K562 (cell line): Measurements from ENCODE around the gene JSRP1. TPM values are rescaled to one million over a fixed set of nuclear protein-coding genes. Genes with fewer than 3 reads are reported as not detected.

Source experiments
- ATF3 ChIP-seq, 2 experiments: fragments of 450-650 bp in 1 of 2; sonication (generic) in 1 of 2; formaldehyde crosslinking in 1 of 2; IDR thresholded peaks in 1 of 2; conservative IDR thresholded peaks in 1 of 2; 2 replicates each; pipeline versions ENCODE4 v1.6.1 to v1.8.1; 2016 to 2023; ENCODE audit warnings: mild to moderate bottlenecking in 2 of 2, moderate library complexity in 2 of 2, inconsistent platforms in 1 of 2, missing genetic modification reagents in 1 of 2
- CTBP1 ChIP-seq: fragments of 450-650 bp; IDR thresholded peaks from 2 replicates; pipeline ENCODE4 v1.6.1; 2016; ENCODE audit warnings: borderline replicate concordance
- DNMT1 ChIP-seq: fragments of 450-650 bp; IDR thresholded peaks from 2 replicates; pipeline ENCODE4 v1.6.1; 2016; ENCODE audit warnings: antibody characterized with exemption, mild to moderate bottlenecking
- ESRRA ChIP-seq: fragments of 450-650 bp; IDR thresholded peaks from 2 replicates; pipeline ENCODE4 v1.6.1; 2014; ENCODE audit warnings: low read depth, mild to moderate bottlenecking, moderate library complexity, borderline replicate concordance
- FIP1L1 ChIP-seq: fragments of 200-400 bp; formaldehyde crosslinking; IDR thresholded peaks from 2 replicates; pipeline ENCODE4 v1.6.1; 2018; ENCODE audit warnings: mild to moderate bottlenecking, low read depth, low read length; ENCODE audit not compliant: poor library complexity, severe bottlenecking
- GABPB2 ChIP-seq: fragments of 250-450 bp; sonication (Bioruptor Pico); conservative IDR thresholded peaks from 2 replicates; pipeline ENCODE4 v1.5.1; 2021; ENCODE audit warnings: mild to moderate bottlenecking
- HSF4 ChIP-seq: fragments of 250-450 bp; sonication (Bioruptor Pico); IDR thresholded peaks from 2 replicates; pipeline ENCODE4 v2.1.2; 2022; ENCODE audit warnings: mild to moderate bottlenecking, moderate library complexity, borderline replicate concordance
- JUNB ChIP-seq: fragments of 450-650 bp; formaldehyde crosslinking; conservative IDR thresholded peaks from 2 replicates; pipeline ENCODE4 v1.4.0; 2020; ENCODE audit warnings: mild to moderate bottlenecking
- MTA3 ChIP-seq: fragments of 450-650 bp; formaldehyde crosslinking; IDR thresholded peaks from 2 replicates; pipeline ENCODE4 v1.6.1; 2017; ENCODE audit warnings: mild to moderate bottlenecking, borderline replicate concordance
- NONO ChIP-seq, 2 experiments: fragments of 200-400 bp in 1 of 2; fragments of 450-650 bp in 1 of 2; formaldehyde crosslinking in 1 of 2; IDR thresholded peaks; 2 replicates each; pipeline ENCODE4 v1.6.1; 2017; ENCODE audit warnings: low read depth in 2 of 2, mild to moderate bottlenecking in 2 of 2, moderate library complexity in 2 of 2, low read length in 1 of 2
- POLR2G ChIP-seq: fragments of 200-400 bp; formaldehyde crosslinking; IDR thresholded peaks from 2 replicates; pipeline ENCODE4 v1.6.1; 2017; ENCODE audit warnings: low read depth, mild to moderate bottlenecking, antibody characterized with exemption, low read length, moderate library complexity
- RBFOX2 ChIP-seq: fragments of 200-400 bp; formaldehyde crosslinking; IDR thresholded peaks from 2 replicates; pipeline ENCODE4 v1.6.1; 2017; ENCODE audit warnings: low read depth, mild to moderate bottlenecking, low read length, moderate library complexity
- SAFB2 ChIP-seq: fragments of 200-400 bp; formaldehyde crosslinking; IDR thresholded peaks from 2 replicates; pipeline ENCODE4 v1.6.1; 2018; ENCODE audit warnings: borderline replicate concordance, low read length, low read depth, moderate library complexity; ENCODE audit not compliant: severe bottlenecking
- TAF1 ChIP-seq: IDR thresholded peaks from 2 replicates; pipeline ENCODE4 v1.6.1; 2011; ENCODE audit warnings: mild to moderate bottlenecking, low read length, moderate library complexity; ENCODE audit not compliant: insufficient read depth, control insufficient read depth, severe bottlenecking; ENCODE audit errors: extremely low read depth
- THAP7 ChIP-seq: fragments of 250-450 bp; sonication (Bioruptor Pico); IDR thresholded peaks from 2 replicates; pipeline ENCODE4 v1.5.0; 2021
- TOE1 ChIP-seq, 2 experiments: fragments of 450-650 bp in 1 of 2; sonication (generic) in 1 of 2; formaldehyde crosslinking in 1 of 2; IDR thresholded peaks; 2 replicates each; pipeline versions ENCODE4 v1.7.1 to v1.8.0; 2016 to 2022; ENCODE audit warnings: borderline replicate concordance in 2 of 2, mild to moderate bottlenecking in 2 of 2, antibody characterized with exemption in 1 of 2, inconsistent platforms in 1 of 2, low read depth in 1 of 2, missing genetic modification reagents in 1 of 2, moderate library complexity in 1 of 2
- ZKSCAN3 ChIP-seq: fragments of 250-450 bp; sonication (Bioruptor Pico); IDR thresholded peaks from 2 replicates; pipeline ENCODE4 v1.4.0; 2020
- ZMIZ1 ChIP-seq, 2 experiments: fragments of 150-350 bp in 1 of 2; IDR thresholded peaks; 2 replicates each; pipeline ENCODE4 v1.6.1; 2012 to 2016; ENCODE audit warnings: low read depth in 2 of 2, low read length in 2 of 2, mild to moderate bottlenecking in 1 of 2, moderate library complexity in 1 of 2
- ZNF589 ChIP-seq: fragments of 200-800 bp; sonication (Bioruptor generic); IDR thresholded peaks from 2 replicates; pipeline ENCODE4 v1.6.1; 2016; ENCODE audit warnings: low read depth, missing genetic modification characterization, missing compliant biosample characterization
- polyA plus RNA-seq, 8 experiments: library from polyadenylated mRNA; depleted of rRNA in 4 of 8; stranded (reverse) in 5 of 8; unstranded in 3 of 8; fragments of >200 nt; fragmentation: Nextera tagmentation in 2 of 8; fragmentation: Illumina TruSeq in 1 of 8; extraction: Ambion mirVana in 2 of 8; extraction: Trizol in 1 of 8; gene quantifications; 2 replicates each; pipeline versions ENCODE4 v1.2.1 to v1.2.3, GENCODE V29; 2011 to 2014; ENCODE audit warnings: inconsistent platforms in 1 of 8, missing spikeins in 1 of 8
- total RNA-seq, 7 experiments: library from RNA; depleted of rRNA in 6 of 7; stranded (reverse); fragments of >200 nt in 6 of 7; fragmentation: Illumina TruSeq in 2 of 7; extraction: Trizol in 2 of 7; gene quantifications; 2 replicates each; pipeline versions ENCODE4 v1.2.1 to v1.2.3, GENCODE V29; 2011 to 2021; ENCODE audit warnings: low replicate concordance in 1 of 7

JSRP1 gene
- total and polyA plus RNA-seq, 9 of the 15 experiments (the other 6 are each of a cell fraction or from before 2014, with no cell fraction given), result 0.08 to 1.2 (median 0.51) TPM; not detected in 4

GRCh38 chr19:2269244-2270156 lies 13.3 kb upstream of the JSRP1 start (continued):
- TF ChIP-seq TAF1, result peak; percentile 100
- TF ChIP-seq SAFB2, result no peak
- TF ChIP-seq THAP7, result peak; percentile 69; the same call in 1 of the 2 replicates
- peak; percentile 100 for TF ChIP-seq RBFOX2
- peak; percentile 84 for TF ChIP-seq CTBP1
- peak; percentile 100 for TF ChIP-seq POLR2G
- TF ChIP-seq ATF3 (IDR thresholded peaks at IDR 0.05), result no peak
- TF ChIP-seq ATF3 (CRISPR knock-in tag; conservative IDR thresholded peaks at IDR 0.05), result 0 out of 2 replicates have a peak, but pooled peaks have one; percentile 58
- TF ChIP-seq HSF4 (CRISPR knock-in tag), result no peak
- no peak for TF ChIP-seq JUNB
- peak; percentile 97 for TF ChIP-seq ZNF589 (CRISPR knock-in tag)
- TF ChIP-seq DNMT1, result no peak
- TF ChIP-seq ESRRA, result peak; percentile 67
- no peak for TF ChIP-seq GABPB2 (CRISPR knock-in tag)
- TF ChIP-seq ZMIZ1 (IDR thresholded peaks at IDR 0.05; ENCODE audit: low read depth in 2 of 2, low read length in 2 of 2), result peak in 1 of 2 experiments; percentile 87; a peak in 2 of 4 replicates
- TF ChIP-seq ZKSCAN3 (CRISPR knock-in tag), result no peak
- TF ChIP-seq MTA3, result peak; percentile 100
- TF ChIP-seq NONO (IDR thresholded peaks at IDR 0.05; ENCODE audit: low read depth in 2 of 2, low read length in 1 of 2), result peak; percentile 66 to 94; a peak in 3 of 4 replicates
- TF ChIP-seq TOE1 (IDR thresholded peaks at IDR 0.05; ENCODE audit: borderline replicate concordance), result peak; percentile 61
- peak; percentile 59; the same call in 1 of the 2 replicates for TF ChIP-seq TOE1 (CRISPR knock-in tag; IDR thresholded peaks at IDR 0.05; ENCODE audit: borderline replicate concordance, low read depth)
- peak; percentile 71 for TF ChIP-seq FIP1L1
